BJ (cell line): ENCODE data around the gene ENOX2. TPM values are rescaled to one million over a fixed set of nuclear protein-coding genes. Genes with fewer than 3 reads are reported as not detected.
"Not testable (repeated sequence)": the region's sequence is repeated elsewhere in the genome, so short reads cannot be mapped to it uniquely, and the experiment has no call there.

Experiments
- CTCF ChIA-PET: fragments of 350-600 bp; formaldehyde crosslinking; extraction: SDS; loops from one replicate; lab custom pipeline; 2021; ENCODE audit warnings: antibody characterized with exemption, inconsistent platforms; lab: Yijun Ruan, JAX
- POLR2A ChIA-PET: fragments of 300-600 bp; sonication (Branson Sonifier 250); formaldehyde crosslinking; extraction: SDS; loops from one replicate; lab custom pipeline; 2021; ENCODE audit warnings: antibody characterized with exemption; lab: Charles Lee
- DNase-seq: peaks from one replicate; pipeline ENCODE4 v3.0.0-alpha.2; 2011; ENCODE audit warnings: low read depth
- H3K27me3 ChIP-seq: 2 replicates; pipeline ENCODE4 v1.6.0; 2011; ENCODE audit warnings: low read length; ENCODE audit not compliant: control insufficient read depth, insufficient read depth
- H3K36me3 ChIP-seq: 2 replicates; pipeline ENCODE4 v1.5.1; 2011; ENCODE audit warnings: low read length; ENCODE audit not compliant: control insufficient read depth, insufficient read depth
- H3K4me3 ChIP-seq: 2 replicates; pipeline ENCODE4 v1.5.1; 2011; ENCODE audit warnings: low read depth, mild to moderate bottlenecking, control low read depth, low read length
- polyA plus RNA-seq: library from polyadenylated mRNA; depleted of rRNA; stranded (reverse); fragments of >200 nt; gene quantifications from 2 replicates; pipeline ENCODE4 v1.2.3, GENCODE V29; 2011
- TF ChIP-seq, protein P1 (sequence below): IDR thresholded peaks from 2 replicates; pipeline ENCODE4 v1.5.1; 2011; ENCODE audit warnings: low read depth, mild to moderate bottlenecking, control low read depth, inconsistent platforms, low read length, moderate library complexity; ENCODE audit not compliant: insufficient read depth

The ENOX2 gene
- polyA plus RNA-seq, 1 experiment, result 17.5 TPM

GRCh38 chrX:130829526-130830515 is 73.2 kb downstream of the ENOX2 start:
- TF ChIP-seq, protein P1, sequence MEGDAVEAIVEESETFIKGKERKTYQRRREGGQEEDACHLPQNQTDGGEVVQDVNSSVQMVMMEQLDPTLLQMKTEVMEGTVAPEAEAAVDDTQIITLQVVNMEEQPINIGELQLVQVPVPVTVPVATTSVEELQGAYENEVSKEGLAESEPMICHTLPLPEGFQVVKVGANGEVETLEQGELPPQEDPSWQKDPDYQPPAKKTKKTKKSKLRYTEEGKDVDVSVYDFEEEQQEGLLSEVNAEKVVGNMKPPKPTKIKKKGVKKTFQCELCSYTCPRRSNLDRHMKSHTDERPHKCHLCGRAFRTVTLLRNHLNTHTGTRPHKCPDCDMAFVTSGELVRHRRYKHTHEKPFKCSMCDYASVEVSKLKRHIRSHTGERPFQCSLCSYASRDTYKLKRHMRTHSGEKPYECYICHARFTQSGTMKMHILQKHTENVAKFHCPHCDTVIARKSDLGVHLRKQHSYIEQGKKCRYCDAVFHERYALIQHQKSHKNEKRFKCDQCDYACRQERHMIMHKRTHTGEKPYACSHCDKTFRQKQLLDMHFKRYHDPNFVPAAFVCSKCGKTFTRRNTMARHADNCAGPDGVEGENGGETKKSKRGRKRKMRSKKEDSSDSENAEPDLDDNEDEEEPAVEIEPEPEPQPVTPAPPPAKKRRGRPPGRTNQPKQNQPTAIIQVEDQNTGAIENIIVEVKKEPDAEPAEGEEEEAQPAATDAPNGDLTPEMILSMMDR, result no peak
- CTCF ChIA-PET, result interaction anchor here (0.6 kb wide), 1 partner anchor 87 kb away, joined by 3 read pairs; no protein-coding TSS in a partner anchor
- no peak for DNase-seq
- POLR2A ChIA-PET, result no interaction called here
- H3K36me3 ChIP-seq, result no peaks in the 10 kb centered on the region
- no peaks in the 10 kb centered on the region for H3K27me3 ChIP-seq
- no peak overlapping the region for H3K4me3 ChIP-seq

GRCh38 chrX:130828641-130829040 is 74.4 kb downstream of the ENOX2 start:
- no peak for DNase-seq
- CTCF ChIA-PET, result no interaction called here
- Histone ChIP-seq H3K4me3 (no peak overlapping the region), H3K36me3 (no peaks in the 10 kb centered on the region), H3K27me3 (no peaks in the 10 kb centered on the region)
- TF ChIP-seq, protein P1, result no peak
- POLR2A ChIA-PET, result no interaction called here

DNA sequence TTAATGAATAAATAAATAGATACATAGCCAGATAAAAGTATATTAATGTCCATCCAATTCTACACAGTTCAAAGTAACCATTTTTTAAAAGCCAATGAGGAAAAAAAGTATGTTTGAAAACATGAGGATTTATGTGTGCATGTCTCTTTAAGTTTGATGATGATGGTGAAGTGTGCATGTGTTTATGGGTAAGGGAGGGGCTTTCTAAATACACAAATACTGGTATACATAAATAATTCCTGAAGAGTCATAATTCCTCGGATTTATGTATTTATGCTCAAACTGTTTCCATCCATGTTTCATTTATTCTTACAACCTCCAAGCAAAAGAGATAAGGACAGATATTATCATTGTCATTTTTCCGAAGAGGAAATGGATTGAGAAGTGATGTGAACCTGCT is 75.4 kb downstream of the ENOX2 start:
- TF ChIP-seq, protein P1, result no peak
- DNase-seq, result no peak
- no peaks in the 10 kb centered on the region for H3K36me3 ChIP-seq
- ChIA-PET CTCF (no interaction called here), POLR2A (no interaction called here)
- H3K27me3 ChIP-seq, result no peaks in the 10 kb centered on the region
- no peak overlapping the region for H3K4me3 ChIP-seq

DNA sequence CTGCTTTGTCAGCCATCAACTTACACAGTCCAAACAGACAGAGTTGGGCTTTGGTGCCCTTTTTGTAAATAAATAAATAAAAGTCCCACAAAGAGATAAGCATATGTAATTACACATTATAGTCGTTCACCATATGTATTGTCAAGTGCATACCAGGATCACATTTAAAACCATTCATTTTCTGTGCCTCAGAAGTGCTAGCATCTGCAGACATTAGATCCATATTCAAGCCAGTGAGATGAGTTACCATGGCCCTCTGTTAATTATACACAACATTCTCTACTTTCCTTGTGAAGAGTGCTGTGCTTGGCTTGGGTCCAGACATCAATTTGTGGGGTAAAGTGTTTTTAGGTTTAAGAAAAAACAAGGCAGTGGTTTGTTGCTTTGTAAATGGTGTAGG is 76.8 kb downstream of the ENOX2 start:
- Histone ChIP-seq H3K36me3 (no peaks in the 10 kb centered on the region), H3K4me3 (no peak overlapping the region), H3K27me3 (no peaks in the 10 kb centered on the region)
- TF ChIP-seq, protein P1, result no peak
- DNase-seq, result no peak
- CTCF ChIA-PET, result no interaction called here
- POLR2A ChIA-PET, result no interaction called here

- TF ChIP-seq, protein P1, result no peak
- Histone ChIP-seq H3K27me3 (no peaks in the 10 kb centered on the region), H3K36me3 (no peaks in the 10 kb centered on the region), H3K4me3 (no peak overlapping the region)
- no peak for DNase-seq
- ChIA-PET POLR2A (no interaction called here), CTCF (no interaction called here)
Measured at GRCh38 chrX:130825525-130825924, 77.5 kb downstream of the ENOX2 start.

GRCh38 chrX:130819367-130819766 is 83.6 kb downstream of the ENOX2 start:
- CTCF ChIA-PET, H3K4me3 ChIP-seq, DNase-seq, POLR2A ChIA-PET, H3K36me3 ChIP-seq, H3K27me3 ChIP-seq: not testable (repeated sequence)

DNA sequence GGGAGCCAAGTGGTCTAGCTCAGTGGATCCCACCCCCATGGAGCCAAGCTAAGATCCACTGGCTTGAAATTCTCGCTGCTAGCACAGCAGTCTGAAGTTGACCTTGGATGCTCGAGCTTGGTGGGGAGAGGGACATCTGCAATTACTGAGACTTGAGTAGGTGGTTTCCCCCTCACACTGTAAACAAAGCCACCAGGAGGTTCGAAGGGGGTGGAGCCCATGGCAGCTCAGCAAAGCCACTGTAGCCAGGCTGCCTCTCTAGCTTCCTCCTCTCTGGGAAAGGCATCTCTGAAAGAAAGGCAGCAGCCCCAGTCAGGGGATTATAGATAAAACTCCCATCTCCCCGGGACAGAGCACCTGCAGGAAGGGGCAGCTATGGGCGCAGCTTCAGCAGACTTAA is 89.1 kb downstream of the ENOX2 start:
- CTCF ChIA-PET, H3K27me3 ChIP-seq, POLR2A ChIA-PET, H3K36me3 ChIP-seq, DNase-seq, H3K4me3 ChIP-seq: not testable (repeated sequence)
